SK-N-MC (cell line): ENCODE data around the gene NDUFA13.

Experiments used
- EZH2 ChIP-seq: fragments of 200-600 bp; sonication (generic); IDR thresholded peaks from one replicate; pipeline ENCODE4 v1.6.1; 2017; ENCODE audit warnings: antibody characterized with exemption
- POLR2AphosphoS5 ChIP-seq: IDR thresholded peaks from 2 replicates; pipeline ENCODE4 v1.6.1; 2012; ENCODE audit warnings: mild to moderate bottlenecking, low read depth, low read length, borderline replicate concordance

- TF ChIP-seq POLR2AphosphoS5 (no peak), EZH2 (no peak)
Measured at GRCh38 chr19:19561946-19562664, 46.1 kb downstream of the NDUFA13 start.
